ENCODE data around the gene WDR54.
A peak's percentile ranks its signal among the peaks of the same experiment; 100 is the strongest.

Gene WDR54, protein sequence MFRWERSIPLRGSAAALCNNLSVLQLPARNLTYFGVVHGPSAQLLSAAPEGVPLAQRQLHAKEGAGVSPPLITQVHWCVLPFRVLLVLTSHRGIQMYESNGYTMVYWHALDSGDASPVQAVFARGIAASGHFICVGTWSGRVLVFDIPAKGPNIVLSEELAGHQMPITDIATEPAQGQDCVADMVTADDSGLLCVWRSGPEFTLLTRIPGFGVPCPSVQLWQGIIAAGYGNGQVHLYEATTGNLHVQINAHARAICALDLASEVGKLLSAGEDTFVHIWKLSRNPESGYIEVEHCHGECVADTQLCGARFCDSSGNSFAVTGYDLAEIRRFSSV

DNA sequence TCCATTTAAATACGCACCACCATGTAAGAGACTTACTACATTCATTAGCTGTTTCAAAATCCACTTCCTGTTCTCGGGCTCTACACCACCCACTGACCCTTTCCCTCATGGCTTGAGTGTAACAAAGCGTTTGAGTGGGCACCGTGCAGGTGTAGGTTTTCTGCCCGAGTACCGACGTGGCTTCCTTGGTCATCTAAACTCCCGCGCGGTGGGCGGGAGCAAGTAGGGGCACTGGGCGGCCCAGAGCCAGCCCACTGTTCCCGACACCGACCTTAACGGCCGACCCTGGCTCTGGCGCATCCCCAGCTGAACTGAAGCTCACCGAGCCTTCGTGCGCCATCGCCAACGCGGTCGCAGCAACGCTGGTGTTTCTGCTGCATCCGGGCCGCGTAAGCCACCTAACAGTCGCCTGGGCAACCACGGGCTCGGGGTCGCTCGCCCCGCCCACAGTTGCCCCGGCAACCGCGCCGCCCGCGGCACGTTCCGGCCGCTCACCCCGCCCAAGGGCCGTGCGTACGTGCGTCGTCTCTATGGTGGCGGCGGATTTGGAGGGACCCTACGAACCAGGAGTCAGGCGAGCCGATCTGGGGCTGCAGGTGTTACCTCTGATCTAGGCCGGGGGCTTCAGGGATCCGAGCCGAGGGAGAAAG lies at the start of gene WDR54, which contains the start of gene C2orf81:
Gene WDR54 (plus strand): TSS at position 510 of the 650 bp plus-strand sequence. CDS start 424 bp downstream, outside the sequence.
Gene C2orf81 (minus strand): TSS at position 399 of the 650 bp plus-strand sequence. CDS start 59 bp downstream, at position 340.
- DNase-seq (ENCODE audit: low read depth, low spot score) = peak; percentile 79

GRCh38 chr2:74372674-74373073 lies 48.9 kb upstream of the WDR54 start:
- DNase-seq (ENCODE audit: low read depth, low spot score) = no peak

- no peak for DNase-seq (ENCODE audit: low read depth, low spot score)
Observed at GRCh38 chr2:74373221-74373676, 48.3 kb upstream of the WDR54 start.

GRCh38 chr2:74373985-74374384 lies 47.5 kb upstream of the WDR54 start:
- DNase-seq (ENCODE audit: low read depth, low spot score) = no peak

DNA sequence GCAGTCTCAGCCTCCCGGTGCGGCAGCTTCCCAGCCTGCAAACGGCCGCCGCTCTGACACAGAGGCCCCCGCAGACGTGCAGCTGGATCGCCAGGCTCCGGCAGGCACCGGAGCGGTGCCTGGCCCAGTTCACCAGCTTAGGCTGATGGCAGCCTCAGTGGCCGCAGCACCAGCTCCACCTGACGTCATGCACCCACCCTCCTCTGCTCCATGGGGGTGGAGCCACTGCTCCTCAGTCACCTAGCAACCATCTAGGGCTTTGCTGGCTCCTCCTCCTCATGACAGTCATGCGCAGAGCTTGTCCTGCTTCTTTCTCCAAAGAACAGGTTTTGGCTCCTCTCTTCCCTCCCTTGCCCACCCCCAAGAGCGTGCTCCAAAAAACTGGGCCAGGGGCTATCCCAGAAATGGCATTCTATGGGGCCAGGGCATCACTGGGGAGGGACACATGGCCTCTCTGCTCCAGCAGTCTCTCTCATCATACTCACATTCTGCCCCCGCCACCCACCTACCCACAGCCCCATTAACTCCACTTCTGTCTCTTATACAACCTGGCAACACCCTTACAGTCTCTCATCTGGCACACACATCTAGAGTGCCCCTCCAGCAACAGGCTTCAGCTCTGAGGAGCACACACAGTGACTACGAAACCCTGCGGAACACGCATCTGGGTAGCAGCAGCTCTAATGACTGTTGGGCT lies 46.9 kb upstream of the WDR54 start:
- no peak for DNase-seq (ENCODE audit: low read depth, low spot score)

- DNase-seq (ENCODE audit: low read depth, low spot score) = no peak
Observed at GRCh38 chr2:74375838-74376237, 45.7 kb upstream of the WDR54 start.

DNA sequence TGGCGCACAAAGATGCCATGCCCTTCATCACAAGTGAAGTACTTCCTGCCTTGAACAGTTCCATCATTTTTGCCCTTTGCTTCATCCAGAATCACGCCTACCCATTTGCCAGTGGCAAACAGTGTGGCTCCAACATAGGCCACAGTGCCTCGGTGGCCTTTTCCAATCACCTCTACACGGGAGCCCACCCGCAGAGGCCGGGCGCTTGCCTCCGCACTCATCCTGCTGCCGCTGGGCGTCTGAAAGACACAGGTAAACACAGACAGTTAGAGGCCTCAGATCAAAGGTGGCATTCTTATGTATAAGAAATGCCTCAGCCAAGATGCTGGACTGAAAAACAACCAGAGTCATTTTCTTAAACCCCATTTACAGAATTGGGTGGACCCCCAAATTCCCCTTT lies 43.5 kb upstream of the WDR54 start:
- DNase-seq (ENCODE audit: low read depth, low spot score) = no peak

- DNase-seq (ENCODE audit: low read depth, low spot score) = no peak
Observed at GRCh38 chr2:74379851-74380789, 41.4 kb upstream of the WDR54 start, which contains the start of gene DCTN1. Gene DCTN1 (minus strand): TSS chr2:74380311. CDS start chr2:74380037, 274 bp downstream.

GRCh38 chr2:74381751-74382150 lies 39.8 kb upstream of the WDR54 start:
- DNase-seq (ENCODE audit: low read depth, low spot score) = no peak

- no peak for DNase-seq (ENCODE audit: low read depth, low spot score)
Observed at GRCh38 chr2:74383254-74383653, 38.3 kb upstream of the WDR54 start.

GRCh38 chr2:74384051-74384450 lies 37.5 kb upstream of the WDR54 start:
- DNase-seq (ENCODE audit: low read depth, low spot score) = no peak

GRCh38 chr2:74385396-74385795 lies 36.1 kb upstream of the WDR54 start:
- DNase-seq (ENCODE audit: low read depth, low spot score) = no peak

DNA sequence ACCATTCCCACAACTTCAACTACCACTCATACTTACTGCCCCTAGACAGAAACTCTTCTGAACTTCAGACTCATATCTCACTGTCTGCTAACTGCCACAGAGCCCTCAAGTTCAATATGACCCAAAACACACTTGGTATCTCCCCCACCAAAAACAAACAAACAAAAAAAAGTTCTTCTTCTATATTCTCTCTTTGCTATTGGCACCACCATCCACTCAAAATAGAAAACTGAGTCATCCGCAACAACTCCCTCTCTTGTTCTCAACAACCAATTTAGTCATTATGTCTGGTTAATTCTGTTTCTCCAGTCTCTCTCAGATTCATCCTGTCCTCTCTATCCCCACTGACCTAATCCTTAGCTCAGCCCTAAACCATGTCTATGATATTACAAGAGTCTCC lies 34.2 kb upstream of the WDR54 start:
- DNase-seq (ENCODE audit: low read depth, low spot score) = no peak

DNA sequence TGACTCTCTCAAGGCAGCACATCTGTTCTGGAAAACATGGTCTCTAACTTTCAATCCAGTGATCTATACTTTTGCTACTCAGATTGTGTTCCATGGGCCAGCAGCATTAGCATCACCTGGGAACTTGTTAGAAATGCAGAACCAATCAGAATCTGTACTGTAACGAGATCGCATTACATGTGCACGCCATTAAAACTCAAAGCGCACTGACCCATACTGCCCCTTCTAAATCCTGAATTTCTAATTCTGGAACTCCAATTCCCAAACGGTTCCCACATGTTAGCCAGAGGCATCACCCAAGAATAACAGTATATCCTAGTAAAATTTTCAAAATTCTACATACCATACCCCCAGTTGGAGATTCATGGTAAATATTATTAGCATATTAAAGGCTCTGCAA lies 30.9 kb upstream of the WDR54 start:
- DNase-seq (ENCODE audit: low read depth, low spot score) = no peak

GRCh38 chr2:74391209-74391579 lies 30.3 kb upstream of the WDR54 start:
- DNase-seq (ENCODE audit: low read depth, low spot score) = no peak

DNA sequence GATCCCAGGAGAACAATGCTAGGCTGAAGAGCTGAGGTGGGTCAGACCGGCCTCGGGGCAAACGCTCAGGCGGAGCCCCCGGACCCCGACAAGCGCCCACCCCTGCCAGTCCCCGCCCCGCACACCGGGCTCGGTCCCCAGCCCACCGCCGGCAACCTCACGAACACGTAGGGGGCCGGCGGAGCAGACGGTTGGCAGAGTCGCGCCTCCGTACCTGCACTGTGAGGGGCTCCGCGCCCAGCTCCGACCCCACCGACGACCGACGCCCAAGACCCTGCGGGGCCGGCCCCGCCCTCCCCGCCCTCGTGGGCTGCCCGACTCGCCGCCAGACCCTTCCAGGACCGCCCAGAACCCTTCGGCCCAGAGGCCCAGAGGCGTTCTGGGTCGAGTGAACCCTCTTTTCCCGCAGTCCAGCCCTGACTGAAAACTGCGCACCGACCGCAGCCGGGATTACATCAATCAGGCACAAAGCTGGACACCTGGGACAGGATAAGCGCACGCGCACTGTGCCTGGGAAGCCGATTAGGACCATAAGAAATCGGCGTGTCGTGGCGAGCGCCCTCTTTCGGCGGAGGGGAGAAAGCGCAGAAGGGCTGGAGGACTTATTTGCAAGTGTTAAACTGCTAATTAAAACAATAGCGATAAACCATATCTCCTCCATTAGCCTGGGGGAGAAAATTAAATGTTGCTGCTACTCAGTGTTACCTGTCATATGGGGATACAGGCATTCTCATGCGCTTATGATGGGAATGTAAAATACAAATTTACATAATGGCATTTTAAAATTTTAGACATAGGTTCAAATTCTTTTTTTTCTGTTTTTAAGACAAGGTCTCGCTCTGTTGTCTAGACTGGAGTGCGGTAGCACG lies 29.7 kb upstream of the WDR54 start:
- peak; percentile 94 for DNase-seq (ENCODE audit: low read depth, low spot score)

DNA sequence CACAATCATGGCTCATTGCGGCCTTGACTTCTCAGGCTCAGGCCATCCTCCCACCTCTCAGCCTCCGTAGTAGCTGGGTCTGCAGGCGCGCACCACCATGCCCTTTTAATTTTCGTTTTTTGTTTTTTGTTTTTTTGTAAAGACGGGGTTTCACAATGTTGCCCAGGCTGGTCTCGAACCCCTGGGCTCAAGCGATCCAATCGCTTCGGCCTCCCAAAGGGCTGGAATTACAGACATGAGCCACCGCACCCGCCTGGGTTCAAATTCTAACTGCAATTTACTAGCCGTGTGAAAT lies 29.1 kb upstream of the WDR54 start:
- DNase-seq (ENCODE audit: low read depth, low spot score) = no peak

DNA sequence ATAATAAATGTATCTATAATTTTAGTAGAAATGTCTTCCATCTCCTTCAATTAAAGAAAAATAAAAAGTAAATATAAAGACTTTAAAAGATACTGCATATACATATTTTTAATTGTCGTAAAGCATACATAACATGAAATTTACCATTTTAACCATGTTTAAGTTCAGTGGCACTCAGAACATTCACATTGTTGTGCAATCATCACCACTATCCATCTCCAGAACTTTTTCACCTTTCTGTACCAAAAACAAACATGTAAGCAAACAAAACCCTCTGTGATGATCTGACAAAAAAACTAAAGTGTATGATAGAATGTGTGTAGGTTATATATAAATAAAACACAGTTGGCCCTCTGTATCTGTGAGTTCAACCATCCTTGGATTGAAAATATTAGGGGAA lies 28.0 kb upstream of the WDR54 start:
- DNase-seq (ENCODE audit: low read depth, low spot score) = no peak

- no peak for DNase-seq (ENCODE audit: low read depth, low spot score)
Observed at GRCh38 chr2:74396149-74396548, 25.4 kb upstream of the WDR54 start.

- DNase-seq (ENCODE audit: low read depth, low spot score) = no peak
Observed at GRCh38 chr2:74399785-74400184, 21.7 kb upstream of the WDR54 start.

GRCh38 chr2:74401891-74402290 lies 19.6 kb upstream of the WDR54 start:
- no peak for DNase-seq (ENCODE audit: low read depth, low spot score)

All from activated CD4-positive, CD25-positive, alpha-beta regulatory T cell treated with anti-CD3 and anti-CD28 coated beads, Interleukin-2, amount 50 U/mL, for 16 hours (primary cell).